GM21515 (cell line): ENCODE data around the gene LRP5.
"Not testable (repeated sequence)": the region's sequence is repeated elsewhere in the genome, so short reads cannot be mapped to it uniquely, and the experiment has no call there.

Source experiments
- ATAC-seq: cut with Tn5 transposase; IDR thresholded peaks from one replicate; pipeline ENCODE4 v1.9.1; 2021; ENCODE audit not compliant: unreplicated experiment

LRP5 gene

GRCh38 chr11:68414496-68415221 lies 102.3 kb downstream of the LRP5 start:
- no peak for ATAC-seq

GRCh38 chr11:68416070-68416578 lies 103.7 kb downstream of the LRP5 start:
- ATAC-seq, result no peak

DNA sequence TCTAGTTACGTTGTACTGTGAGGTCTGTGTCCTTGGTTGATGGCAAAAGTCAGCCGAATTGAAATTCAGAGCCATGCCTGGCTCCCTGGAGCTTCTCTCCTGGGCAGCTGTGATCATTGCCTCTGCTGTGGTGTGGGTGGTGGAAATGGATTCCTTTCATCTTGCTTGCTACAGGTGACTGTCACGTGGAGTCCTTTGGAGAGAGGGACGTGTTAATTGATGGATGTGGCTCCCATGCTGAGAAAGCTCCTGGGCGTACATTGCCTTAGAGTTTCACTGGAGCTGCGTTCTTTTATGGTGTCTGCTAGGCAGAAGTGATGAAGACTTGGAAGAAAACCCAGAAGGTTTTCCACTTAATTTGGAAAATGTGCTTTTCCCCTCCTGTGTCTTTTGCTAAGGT lies 106.3 kb downstream of the LRP5 start:
- ATAC-seq, result no peak

- ATAC-seq, result no peak
Observed at GRCh38 chr11:68420171-68420570, 107.8 kb downstream of the LRP5 start.

GRCh38 chr11:68423481-68423880 lies 111.1 kb downstream of the LRP5 start:
- no peak for ATAC-seq

DNA sequence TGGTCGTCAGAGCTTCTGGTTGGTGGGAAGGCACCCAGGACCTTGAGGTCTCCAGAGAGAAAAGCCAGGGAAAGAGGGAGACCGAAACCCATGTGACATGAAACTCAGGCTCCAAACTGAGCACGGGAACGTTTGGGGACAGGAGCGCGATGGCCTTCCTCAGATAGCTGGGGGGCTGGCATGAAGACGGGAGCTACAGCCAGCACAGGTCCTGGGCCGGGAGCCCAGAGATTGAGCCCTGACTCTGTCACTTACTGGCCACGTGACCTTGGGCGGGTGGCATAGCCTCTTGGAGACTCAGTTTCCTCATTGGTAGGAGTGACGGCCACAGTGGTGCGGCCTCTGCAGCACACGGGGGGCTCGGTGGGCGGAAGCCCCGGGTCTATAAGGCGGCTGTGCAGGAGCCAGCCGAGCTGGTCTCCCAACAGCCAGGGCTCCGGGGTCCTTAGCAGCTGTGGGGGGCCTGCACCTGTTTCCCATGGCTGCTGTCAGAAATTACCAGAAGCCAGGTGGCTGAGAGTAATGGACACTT lies 111.8 kb downstream of the LRP5 start:
- ATAC-seq, result no peak

GRCh38 chr11:68424981-68425865 lies 112.8 kb downstream of the LRP5 start:
- ATAC-seq, result no peak

DNA sequence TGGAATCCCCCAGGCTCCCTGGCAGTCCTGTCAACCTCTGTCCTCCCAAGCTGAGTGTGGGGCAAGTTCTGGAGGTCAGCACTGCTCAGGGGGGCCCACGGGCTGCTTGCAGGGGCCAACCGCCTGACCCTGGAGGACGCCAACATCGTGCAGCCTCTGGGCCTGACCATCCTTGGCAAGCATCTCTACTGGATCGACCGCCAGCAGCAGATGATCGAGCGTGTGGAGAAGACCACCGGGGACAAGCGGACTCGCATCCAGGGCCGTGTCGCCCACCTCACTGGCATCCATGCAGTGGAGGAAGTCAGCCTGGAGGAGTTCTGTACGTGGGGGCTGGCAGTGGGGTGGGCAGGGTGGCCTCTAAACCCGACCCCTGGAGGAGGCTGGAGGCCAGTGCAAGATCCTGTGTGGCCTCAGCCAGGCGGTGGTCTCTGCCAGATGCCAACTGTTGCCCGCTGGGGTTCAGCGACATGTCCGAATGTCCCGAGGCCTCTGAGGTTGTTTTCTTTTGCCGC lies 113.5 kb downstream of the LRP5 start:
- ATAC-seq, result no peak

GRCh38 chr11:68429661-68430060 lies 117.3 kb downstream of the LRP5 start:
- no peak for ATAC-seq

DNA sequence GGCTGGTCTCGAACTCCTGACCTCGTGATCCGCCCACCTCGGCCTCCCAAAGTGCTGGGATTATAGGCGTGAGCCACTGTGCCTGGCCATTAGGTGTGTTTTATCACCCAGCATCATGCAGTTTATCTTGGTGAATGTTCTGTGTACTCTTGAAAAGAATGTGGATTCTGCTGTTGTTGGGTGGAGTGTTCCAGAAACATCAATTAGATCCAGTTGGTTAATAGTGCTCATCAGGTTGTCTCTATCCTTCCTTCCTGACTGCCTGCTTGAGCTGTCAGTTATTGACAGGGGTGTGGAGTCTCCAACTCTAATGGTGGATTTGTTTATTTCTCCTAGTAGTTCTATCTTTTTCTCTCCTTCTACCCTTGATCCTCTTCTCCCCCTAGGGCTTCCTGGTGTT lies 118.0 kb downstream of the LRP5 start:
- no peak for ATAC-seq

GRCh38 chr11:68430801-68431200 lies 118.4 kb downstream of the LRP5 start:
- no peak for ATAC-seq

- ATAC-seq, result no peak
Observed at GRCh38 chr11:68431984-68432645, 119.7 kb downstream of the LRP5 start.

GRCh38 chr11:68432874-68433273 lies 120.5 kb downstream of the LRP5 start:
- ATAC-seq, result no peak

- no peak for ATAC-seq
Observed at GRCh38 chr11:68433541-68433940, 121.2 kb downstream of the LRP5 start.

- ATAC-seq, result not testable (repeated sequence)
Observed at GRCh38 chr11:68434159-68434558, 121.8 kb downstream of the LRP5 start.

DNA sequence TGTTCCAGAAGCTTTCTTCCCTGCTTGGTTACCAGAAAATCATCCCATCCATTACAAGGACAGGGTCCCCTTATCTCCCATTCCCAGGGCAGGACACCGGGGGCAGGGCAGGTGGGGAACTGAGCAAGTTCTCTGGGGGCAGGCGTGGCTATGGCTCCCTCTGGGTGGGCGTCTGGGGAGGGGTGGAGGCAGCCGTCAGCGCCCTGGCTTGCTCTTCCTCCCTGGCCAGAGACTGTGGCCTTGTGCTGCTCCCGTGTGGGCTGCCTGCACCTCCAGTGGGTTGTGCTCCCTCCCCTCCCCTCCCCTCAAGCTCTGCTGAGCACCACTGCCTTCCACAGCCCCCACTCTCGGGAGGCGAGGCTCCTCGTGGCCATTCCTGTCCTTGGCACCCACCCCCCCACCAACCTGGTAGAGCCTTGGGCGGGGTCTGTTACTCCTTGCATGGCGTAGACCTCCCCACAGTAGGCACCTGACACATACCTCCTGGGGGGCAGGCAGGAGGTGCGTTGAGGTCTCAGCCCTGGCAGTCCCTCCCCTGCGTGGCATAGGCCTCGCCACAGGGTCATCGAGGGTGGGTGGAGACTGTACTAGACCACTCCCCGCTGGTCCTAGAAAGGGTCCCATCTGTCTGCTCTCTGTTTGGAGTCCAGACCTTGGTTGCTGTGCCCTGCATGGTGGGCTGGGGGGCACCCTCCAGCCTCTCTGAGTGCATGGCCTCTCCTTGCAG lies 123.9 kb downstream of the LRP5 start:
- ATAC-seq, result no peak

GRCh38 chr11:68436985-68437926 lies 124.9 kb downstream of the LRP5 start:
- no peak for ATAC-seq

DNA sequence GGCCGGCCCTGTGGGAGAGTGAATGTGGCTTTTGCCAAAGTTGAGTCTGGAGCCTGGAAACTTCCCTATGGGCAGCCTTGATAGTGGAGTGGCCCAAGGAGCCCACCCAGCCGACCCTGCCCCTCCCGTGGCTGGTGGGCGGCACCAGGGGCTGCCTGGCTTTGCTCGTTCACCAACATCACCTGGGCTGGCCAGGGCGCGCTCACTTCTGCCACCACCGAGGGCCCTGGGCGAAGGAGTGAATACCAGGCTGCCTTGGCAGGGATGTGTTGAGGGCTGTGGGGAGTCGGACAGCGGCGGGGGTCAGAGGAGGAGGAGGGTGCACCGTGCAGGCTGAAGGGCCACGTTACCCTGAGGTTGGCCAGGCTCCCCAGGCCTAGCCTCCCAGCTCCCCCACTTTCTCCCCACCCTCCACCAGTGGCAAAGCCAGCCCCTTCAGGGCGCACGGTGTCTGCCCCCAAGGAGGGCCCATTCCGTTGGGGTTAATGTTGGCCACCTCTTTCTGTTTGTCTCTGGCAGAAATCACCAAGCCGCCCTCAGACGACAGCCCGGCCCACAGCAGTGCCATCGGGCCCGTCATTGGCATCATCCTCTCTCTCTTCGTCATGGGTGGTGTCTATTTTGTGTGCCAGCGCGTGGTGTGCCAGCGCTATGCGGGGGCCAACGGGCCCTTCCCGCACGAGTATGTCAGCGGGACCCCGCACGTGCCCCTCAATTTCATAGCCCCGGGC lies 125.7 kb downstream of the LRP5 start:
- no peak for ATAC-seq
